HG03097 (cell line): ENCODE data around the gene ZSWIM5.
"Not testable (repeated sequence)": the region's sequence is repeated elsewhere in the genome, so short reads cannot be mapped to it uniquely, and the experiment has no call there.

ENCODE experiments used
- ATAC-seq: cut with Tn5 transposase; IDR thresholded peaks from one replicate; pipeline ENCODE4 v1.9.1; 2021; ENCODE audit not compliant: unreplicated experiment, low FRiP score

Gene ZSWIM5

DNA sequence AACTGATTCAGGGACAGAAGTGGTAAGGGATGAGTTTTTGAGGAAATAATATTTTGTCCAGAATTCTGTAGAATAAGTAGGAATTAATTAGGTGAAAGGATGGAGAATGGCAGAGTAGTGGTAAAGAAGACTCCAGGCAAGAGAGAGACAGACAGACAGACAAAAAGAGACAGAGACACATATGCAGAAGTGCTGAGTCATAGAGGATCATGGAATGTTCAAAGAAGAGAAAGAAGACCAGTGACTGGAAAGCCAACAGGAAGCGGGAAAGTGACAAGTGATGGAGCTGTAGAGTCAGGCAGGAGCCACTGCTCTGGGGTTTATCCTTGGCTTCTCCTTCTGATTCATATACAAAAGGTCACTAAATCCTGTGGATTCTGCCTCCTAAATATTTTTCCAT, 108.5 kb downstream of the ZSWIM5 start:
- ATAC-seq = no peak

- no peak for ATAC-seq
Measured at GRCh38 chr1:45097079-45097478, 109.3 kb downstream of the ZSWIM5 start.

DNA sequence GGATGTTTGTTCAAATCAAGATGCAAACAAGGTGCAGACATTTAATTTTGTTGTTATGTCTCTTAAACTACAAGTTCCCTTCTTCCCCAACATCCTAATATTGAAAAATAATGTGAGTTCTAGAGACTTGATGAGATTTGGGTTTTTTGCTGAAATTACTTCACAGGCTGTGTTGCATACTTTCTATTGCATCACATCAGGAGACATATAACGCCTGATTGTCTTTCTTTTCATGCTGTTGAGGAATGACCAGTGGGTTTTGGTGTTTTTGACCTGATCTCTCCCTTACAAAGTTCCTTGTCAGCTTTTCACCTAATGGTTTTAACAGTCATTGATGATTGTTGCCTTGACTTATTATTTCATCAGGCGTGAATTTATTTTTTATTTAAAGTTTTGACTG, 111.0 kb downstream of the ZSWIM5 start:
- no peak for ATAC-seq

GRCh38 chr1:45094371-45094770, 112.0 kb downstream of the ZSWIM5 start:
- ATAC-seq = not testable (repeated sequence)

- ATAC-seq = no peak
Measured at GRCh38 chr1:45093334-45093733, 113.1 kb downstream of the ZSWIM5 start.

DNA sequence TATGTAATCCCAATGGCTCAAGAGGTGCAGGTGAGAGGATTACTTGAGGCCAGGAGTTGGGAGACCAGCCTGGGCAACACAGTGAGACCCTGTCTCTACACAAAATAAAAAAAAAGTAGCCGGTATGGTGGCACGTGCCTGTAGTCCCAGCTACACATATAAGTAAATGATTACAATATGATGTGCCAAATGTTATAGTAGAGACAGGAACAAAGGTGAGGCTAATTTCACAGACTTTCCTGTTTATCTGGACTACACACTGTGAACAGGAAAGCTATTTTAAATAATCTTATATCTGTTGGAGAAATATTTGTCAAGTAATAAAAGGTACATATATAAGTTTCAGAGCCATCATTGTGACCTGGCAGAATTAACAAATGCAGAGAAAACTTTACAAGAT, 116.7 kb downstream of the ZSWIM5 start:
- no peak for ATAC-seq

DNA sequence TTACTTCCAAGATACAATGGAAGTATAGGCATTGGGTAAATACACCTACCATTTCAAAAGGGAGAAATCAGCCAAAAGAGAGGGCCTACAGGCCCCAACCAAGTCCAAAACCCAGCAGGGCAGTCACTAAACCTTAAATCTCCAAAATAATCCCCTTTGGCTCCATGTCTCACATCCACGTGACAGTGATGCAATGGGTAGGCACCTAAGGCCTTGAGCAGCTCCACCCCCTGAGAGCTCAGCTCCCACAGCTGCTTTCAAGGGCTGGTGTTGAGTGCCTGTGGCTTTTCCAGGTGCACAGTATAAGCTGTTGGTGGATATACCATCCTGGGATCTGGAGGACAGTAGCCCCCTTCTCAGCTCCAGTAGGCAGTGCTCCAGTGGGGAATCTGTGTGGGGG, 121.8 kb downstream of the ZSWIM5 start:
- no peak for ATAC-seq

DNA sequence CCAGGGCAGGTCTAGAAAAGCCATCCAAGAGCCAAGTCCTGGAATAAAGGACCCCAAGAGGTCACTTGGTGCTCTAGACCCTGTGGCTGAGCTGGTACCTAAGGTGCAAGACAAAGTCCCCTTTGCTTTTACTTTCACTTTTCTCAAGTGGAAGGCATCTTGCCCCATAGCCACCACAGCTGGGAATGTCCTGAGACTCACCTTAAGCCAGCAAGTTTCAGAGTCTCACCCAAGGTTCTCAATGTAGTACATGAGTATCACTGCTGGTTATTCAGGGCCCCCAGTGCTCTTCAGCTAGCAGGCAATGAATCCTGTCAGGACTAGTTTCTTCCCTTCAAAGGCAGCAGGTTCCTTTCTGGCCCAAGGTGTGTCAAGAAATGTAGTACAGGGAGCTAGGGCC, 126.9 kb downstream of the ZSWIM5 start:
- no peak for ATAC-seq

- not testable (repeated sequence) for ATAC-seq
Measured at GRCh38 chr1:45076959-45077358, 129.4 kb downstream of the ZSWIM5 start.

DNA sequence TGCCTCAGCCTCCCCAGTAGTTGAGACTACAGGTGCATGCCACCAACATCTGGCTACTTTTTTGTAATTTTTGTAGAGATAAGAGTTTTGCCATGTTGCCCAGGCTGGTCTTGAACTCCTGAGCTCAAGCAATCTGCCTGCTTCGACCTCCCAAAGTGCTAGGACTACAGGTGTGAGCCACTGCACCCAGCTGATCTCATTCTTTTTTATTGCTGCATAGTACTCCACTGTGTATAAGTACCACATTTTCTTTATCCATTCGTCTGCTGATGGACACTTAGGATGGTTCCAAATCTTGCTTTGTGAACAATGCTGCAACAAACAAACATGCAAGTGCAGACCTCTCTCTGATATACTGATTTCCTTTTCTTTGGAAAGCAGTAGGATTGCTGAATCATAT, 134.8 kb downstream of the ZSWIM5 start:
- ATAC-seq = no peak

- no peak for ATAC-seq
Measured at GRCh38 chr1:45067806-45068205, 138.6 kb downstream of the ZSWIM5 start.

DNA sequence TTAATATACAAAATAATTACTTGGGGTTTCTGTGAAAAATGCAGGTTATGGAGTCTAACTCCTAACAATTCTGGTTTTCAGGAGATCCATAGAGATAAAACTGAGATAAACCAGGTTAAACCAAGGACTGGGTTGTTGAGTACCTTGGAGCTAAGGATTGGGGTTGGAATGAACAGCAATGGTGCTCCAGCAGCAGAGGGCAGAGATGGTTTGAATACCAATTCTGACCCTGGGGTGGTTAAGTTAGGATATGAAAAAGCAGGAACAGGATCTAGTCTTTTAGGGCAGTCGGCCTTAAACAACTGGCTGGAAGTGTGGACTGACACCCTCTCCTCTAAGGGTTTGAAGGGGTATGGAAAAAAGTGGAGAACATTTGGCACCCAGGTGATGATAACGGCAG, 141.3 kb downstream of the ZSWIM5 start:
- no peak for ATAC-seq

DNA sequence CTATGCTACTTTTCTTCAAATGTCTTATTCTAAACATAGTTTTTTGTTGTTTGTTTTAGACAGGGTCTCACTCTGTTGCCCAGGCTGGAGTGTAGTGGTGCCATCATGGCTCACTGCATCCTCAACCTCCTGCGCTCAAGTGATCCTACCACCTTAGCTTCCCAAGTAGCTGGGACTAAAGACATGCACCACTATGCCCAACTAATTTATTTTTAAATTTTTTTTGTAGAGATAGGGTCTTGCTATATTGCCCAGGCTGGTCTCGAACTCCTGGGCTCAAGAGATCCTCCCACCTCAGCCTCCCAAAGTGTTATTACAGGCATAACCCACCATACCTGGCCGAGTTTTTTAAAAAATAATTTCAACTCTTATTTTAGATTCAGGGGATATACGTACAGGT, 143.9 kb downstream of the ZSWIM5 start:
- not testable (repeated sequence) for ATAC-seq

DNA sequence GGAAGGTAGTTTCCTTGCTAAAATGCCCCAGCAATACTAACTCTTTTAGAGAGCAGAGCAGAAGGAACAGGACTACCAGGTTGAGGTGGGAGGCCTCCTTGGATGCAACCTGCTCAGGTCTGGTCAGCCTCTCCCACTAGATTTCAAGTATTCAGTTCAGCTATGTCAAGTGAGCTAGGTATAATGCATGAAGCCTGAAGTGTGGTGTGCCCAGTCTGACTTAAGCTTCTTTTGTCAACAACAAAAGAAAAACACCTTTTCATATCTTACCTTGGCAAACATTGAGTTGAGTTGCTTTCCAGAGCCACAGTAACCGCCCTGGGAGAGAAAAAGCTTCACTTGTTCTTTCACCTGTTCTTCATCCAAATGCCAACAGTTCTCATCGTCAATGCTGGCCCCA, 146.6 kb downstream of the ZSWIM5 start:
- ATAC-seq = no peak

DNA sequence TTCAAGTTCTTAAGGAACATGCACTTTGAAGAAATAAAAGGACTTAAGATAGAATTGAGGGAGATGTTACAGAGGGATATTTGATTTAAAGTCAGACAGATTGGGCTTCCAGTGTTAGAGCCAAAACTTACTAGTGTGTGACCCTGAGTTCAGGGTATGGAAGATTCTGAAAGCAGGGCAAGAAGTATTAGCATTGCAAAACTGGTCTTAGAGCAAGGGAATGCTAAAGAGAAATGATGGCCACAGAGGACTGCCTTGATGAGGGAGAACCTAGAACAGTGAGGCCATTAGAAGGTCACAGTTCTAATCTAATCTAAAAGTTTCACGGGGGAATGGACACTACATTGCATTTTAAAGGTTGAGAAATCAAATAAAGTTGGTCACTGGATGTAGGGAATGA, 148.9 kb downstream of the ZSWIM5 start:
- ATAC-seq = no peak

DNA sequence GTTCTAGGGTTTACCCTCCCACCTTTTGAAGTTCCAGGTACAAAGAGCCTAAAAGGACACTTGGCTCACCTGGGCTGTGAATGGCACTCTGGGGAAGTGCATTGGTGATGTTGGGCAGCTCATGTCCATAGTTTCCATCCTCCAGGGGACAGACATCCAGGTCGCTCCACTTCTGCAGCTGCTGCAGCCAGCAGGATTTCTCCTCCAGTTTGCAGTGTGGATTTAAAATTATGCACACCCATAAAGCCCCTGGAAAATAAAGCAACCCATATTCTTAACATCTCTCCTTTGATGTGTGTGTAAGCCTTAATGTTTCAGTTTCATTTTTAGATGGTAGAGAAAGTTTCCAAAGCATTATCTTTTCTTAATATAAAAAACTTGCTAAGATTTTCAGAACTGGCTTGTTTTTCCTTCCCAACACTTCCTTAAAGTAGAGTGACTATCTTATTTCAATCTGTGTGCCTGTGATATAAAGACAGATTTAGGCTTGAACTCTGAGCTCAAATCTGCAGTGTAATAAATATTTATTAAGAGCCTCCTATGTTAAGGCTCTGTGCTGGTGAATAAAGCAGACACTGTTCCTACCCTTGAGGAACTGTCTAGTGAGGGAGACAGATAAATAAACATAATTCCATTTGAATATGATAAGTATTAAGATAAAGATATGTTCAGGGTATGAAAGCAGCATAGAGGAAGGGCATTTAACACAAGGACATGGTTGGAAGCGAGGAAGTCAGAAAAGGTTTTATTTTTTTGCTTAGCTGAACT, 155.2 kb downstream of the ZSWIM5 start:
- ATAC-seq = no peak

DNA sequence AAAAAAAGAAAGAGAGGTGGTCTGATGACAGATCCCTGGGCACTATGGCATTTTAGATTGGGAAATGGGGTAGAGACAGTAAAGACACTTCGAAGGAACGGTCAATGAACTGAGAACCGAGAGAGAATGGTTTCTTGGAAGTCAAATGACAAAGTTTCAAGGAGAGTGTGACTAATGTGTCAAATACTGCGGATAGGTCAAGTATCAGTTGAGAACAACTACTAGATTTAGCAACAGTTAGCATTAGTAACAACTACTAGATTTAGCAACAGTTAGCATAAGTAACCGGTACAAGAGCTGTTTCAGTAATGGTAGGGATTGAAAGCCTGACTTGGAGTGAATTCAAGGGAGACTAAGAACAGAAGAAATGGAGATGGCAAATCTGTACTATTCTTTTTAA, 159.4 kb downstream of the ZSWIM5 start:
- ATAC-seq = no peak

GRCh38 chr1:45044916-45045315, 161.5 kb downstream of the ZSWIM5 start:
- no peak for ATAC-seq

- ATAC-seq = no peak
Measured at GRCh38 chr1:45043094-45043493, 163.3 kb downstream of the ZSWIM5 start.

GRCh38 chr1:45040297-45040696, 166.1 kb downstream of the ZSWIM5 start:
- no peak for ATAC-seq

DNA sequence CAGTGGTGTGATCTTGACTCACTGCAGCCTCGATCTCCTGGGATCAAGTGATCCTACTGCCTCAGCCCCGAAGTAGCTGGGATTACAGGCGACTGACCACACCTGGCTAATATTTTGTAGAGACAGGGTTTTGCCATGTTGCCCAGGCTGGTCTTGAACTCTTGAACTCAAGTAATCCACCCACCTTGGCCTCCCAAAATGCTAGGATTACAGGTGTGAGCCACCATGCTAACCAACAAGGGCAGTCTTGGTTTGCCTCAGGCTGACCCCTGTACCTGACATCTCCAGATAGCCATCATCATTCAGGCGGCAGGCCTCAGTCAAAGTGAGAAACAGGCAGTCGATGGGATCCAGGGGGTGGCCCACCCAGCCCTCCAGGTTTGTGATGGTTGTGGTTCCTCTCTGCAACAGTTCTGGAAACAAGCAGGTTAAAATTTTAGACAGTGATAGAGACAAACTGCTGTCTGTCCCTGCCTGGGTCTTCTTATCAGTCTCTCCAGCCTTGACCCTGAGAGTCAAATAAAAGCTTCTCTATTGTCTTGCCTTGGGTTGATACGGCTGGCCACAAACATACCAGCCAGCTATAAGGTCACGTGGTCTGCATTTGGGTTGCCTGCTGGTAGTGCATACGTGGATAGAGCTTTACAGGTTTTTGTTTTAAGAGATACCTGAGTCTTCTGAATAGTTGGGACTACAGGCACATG, 167.6 kb downstream of the ZSWIM5 start:
- ATAC-seq = no peak

DNA sequence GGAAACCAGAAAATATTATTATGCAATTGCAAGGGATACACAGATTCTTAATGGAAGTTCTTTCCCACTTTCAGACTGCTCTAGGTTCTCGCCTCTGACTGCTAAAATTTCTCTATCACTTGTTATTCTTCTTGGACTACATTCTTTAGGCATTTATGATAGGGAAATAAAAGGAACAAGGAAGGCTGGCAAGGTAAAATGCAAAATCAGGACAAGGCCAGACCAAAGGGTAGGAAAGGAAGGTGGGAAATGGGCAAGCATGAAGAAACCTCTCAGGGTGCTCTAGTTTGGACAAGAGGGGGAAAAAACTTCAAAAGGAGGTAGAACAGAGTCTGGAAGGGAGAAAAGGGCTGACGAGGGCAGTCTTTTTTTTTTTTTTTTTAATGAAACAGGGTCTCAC, 168.2 kb downstream of the ZSWIM5 start:
- ATAC-seq = no peak
